GM18505 (cell line): ENCODE results near the gene RNF144A.
A peak's percentile ranks its signal among the peaks of the same experiment; 100 is the strongest.

Experiments used
- ATAC-seq: cut with Tn5 transposase; IDR thresholded peaks from one replicate; pipeline ENCODE4 v1.9.1; 2021; ENCODE audit not compliant: unreplicated experiment
- POLR2A ChIP-seq: IDR thresholded peaks from 4 replicates; pipeline ENCODE4 v1.6.1; 2011; ENCODE audit warnings: borderline replicate concordance; ENCODE audit not compliant: insufficient read depth, insufficient read length; ENCODE audit errors: extremely low read depth

The RNF144A gene

GRCh38 chr2:7043690-7044089, 126.5 kb downstream of the RNF144A start:
- no peak for ATAC-seq
- TF ChIP-seq POLR2A = no peak

GRCh38 chr2:7044253-7045250, 127.3 kb downstream of the RNF144A start:
- no peak for ATAC-seq
- no peak for TF ChIP-seq POLR2A

- no peak for TF ChIP-seq POLR2A
- ATAC-seq = no peak
Observed at GRCh38 chr2:7045601-7046590, 128.7 kb downstream of the RNF144A start.

- no peak for ATAC-seq
Observed at GRCh38 chr2:7047661-7048060, 130.4 kb downstream of the RNF144A start.

GRCh38 chr2:7048762-7049294, 131.6 kb downstream of the RNF144A start:
- TF ChIP-seq POLR2A = no peak
- ATAC-seq = no peak

More at GRCh38 chr2:7047661-7048060, 130.4 kb downstream of the RNF144A start:
- no peak for TF ChIP-seq POLR2A

- TF ChIP-seq POLR2A = no peak
- ATAC-seq = peak; percentile 77
Observed at GRCh38 chr2:7052404-7052803, 135.2 kb downstream of the RNF144A start.

- ATAC-seq = no peak
- no peak for TF ChIP-seq POLR2A
Observed at GRCh38 chr2:7053650-7054265, 136.5 kb downstream of the RNF144A start.

- TF ChIP-seq POLR2A = no peak
- peak; percentile 54 for ATAC-seq
Observed at GRCh38 chr2:7057865-7058400, 140.7 kb downstream of the RNF144A start.

GRCh38 chr2:7060156-7060555, 142.9 kb downstream of the RNF144A start:
- ATAC-seq = no peak
- no peak for TF ChIP-seq POLR2A

GRCh38 chr2:7060631-7061449, 143.6 kb downstream of the RNF144A start:
- ATAC-seq = no peak
- no peak for TF ChIP-seq POLR2A

GRCh38 chr2:7061450-7061789, 144.2 kb downstream of the RNF144A start:
- no peak for ATAC-seq
- no peak for TF ChIP-seq POLR2A

GRCh38 chr2:7061921-7062320, 144.7 kb downstream of the RNF144A start:
- TF ChIP-seq POLR2A = no peak
- ATAC-seq = no peak
